Stimulated activated CD8-positive, alpha-beta memory T cell treated with anti-CD3 and anti-CD28 coated beads, Interleukin-12 subunit alpha, Interleukin-12 subunit beta, amount 100 ng/mL, for 4 hours (primary cell): ENCODE measurements around the gene DMWD.

Source experiments
- DNase-seq: peaks from one replicate; pipeline ENCODE4 v3.0.0-alpha.2; 2020; ENCODE audit warnings: low read depth

Gene DMWD

DNA sequence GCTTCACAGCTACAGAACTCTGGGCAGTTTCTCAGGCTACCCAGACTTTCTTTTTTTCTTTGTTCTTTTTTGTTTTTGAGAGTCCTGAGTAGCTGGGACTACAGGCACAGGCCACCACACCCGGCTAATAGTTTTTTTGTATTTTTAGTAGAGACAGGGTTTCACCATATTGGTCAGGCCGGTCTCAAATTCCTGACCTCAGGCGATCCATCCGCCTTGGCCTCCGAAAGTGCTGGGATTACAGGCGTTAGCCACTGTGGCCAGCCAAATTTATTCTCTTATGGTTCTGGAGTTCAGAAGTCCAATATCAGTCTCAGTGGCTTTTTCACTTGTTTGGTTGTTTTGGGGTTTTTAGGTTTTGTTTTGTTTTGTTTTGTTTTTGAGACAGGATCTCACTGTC, 47.0 kb downstream of the DMWD start:
- DNase-seq = no peak

GRCh38 chr19:45742969-45743368, 49.7 kb downstream of the DMWD start:
- DNase-seq = no peak

GRCh38 chr19:45739498-45740439, 52.9 kb downstream of the DMWD start:
- no peak for DNase-seq

DNA sequence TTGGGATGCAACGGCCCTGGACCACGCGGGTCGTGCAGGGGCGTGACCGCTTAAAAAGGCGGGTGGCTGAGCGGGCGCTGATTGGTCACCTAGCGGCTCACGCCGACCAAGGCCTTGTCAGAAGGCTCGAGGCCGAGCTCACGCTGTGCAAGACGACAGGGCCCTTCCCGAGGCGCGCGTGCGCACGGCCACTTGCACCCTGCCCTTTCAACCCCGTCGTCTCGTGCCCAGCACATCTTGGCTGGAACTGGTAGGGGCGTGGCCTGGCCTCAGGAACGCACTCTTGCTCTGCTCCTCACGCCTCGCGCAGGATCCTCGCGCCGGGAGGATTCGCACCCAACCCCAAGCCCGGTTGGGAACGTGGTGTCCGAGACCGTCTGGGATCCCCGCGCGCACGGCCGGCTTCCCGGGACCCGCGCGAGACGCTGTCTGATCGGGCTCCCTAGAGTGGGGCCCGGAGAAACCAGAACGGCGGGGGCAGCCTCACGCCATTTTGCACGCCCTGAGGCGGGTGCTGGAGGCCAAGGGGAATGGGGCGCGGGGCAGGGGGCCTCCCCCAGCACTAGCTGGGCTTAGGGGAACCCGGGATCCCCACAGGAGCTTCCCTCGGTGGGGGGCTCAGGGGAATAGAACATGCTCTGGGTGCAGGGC, 59.4 kb downstream of the DMWD start, which contains the start of gene MEIOSIN:
MEIOSIN (plus strand) TSS at position 280 of the 651 bp plus-strand sequence. CDS start 1,938 bp downstream, outside the sequence.
- DNase-seq = no peak
